GM10847 (cell line): Measurements from ENCODE around the gene CTNNB1.

ENCODE experiments used
- POLR2A ChIP-seq: IDR thresholded peaks from 2 replicates; pipeline ENCODE4 v1.6.1; 2011; ENCODE audit not compliant: insufficient read length; ENCODE audit errors: extremely low read depth

CTNNB1 gene

GRCh38 chr3:41198950-41199865 lies at the start of gene CTNNB1:
Gene CTNNB1, plus strand, starts transcription at chr3:41199505. Its CDS starts 24,564 bp downstream, at chr3:41224069.
- peak; percentile 98 for TF ChIP-seq POLR2A

GRCh38 chr3:41155834-41156233 lies 43.5 kb upstream of the CTNNB1 start:
- TF ChIP-seq POLR2A = no peak

GRCh38 chr3:41158947-41159346 lies 40.4 kb upstream of the CTNNB1 start:
- TF ChIP-seq POLR2A = no peak

GRCh38 chr3:41159588-41160189 lies 39.6 kb upstream of the CTNNB1 start:
- no peak for TF ChIP-seq POLR2A

- TF ChIP-seq POLR2A = no peak
These were observed 36.8 kb upstream of the CTNNB1 start for GRCh38 chr3:41162541-41162940.

- no peak for TF ChIP-seq POLR2A
These were observed 36.3 kb upstream of the CTNNB1 start for GRCh38 chr3:41163006-41163405.

- no peak for TF ChIP-seq POLR2A
These were observed 35.9 kb upstream of the CTNNB1 start for GRCh38 chr3:41163421-41163820.

GRCh38 chr3:41164777-41165176 lies 34.5 kb upstream of the CTNNB1 start:
- no peak for TF ChIP-seq POLR2A

GRCh38 chr3:41167722-41168497 lies 31.4 kb upstream of the CTNNB1 start:
- no peak for TF ChIP-seq POLR2A

- TF ChIP-seq POLR2A = no peak
These were observed 30.3 kb upstream of the CTNNB1 start for GRCh38 chr3:41169023-41169422.

- TF ChIP-seq POLR2A = no peak
These were observed 25.1 kb upstream of the CTNNB1 start for GRCh38 chr3:41173926-41174885.

GRCh38 chr3:41175365-41175764 lies 23.9 kb upstream of the CTNNB1 start:
- TF ChIP-seq POLR2A = no peak

- no peak for TF ChIP-seq POLR2A
These were observed 22.7 kb upstream of the CTNNB1 start for GRCh38 chr3:41176596-41176995.

- TF ChIP-seq POLR2A = no peak
These were observed 20.7 kb upstream of the CTNNB1 start for GRCh38 chr3:41178576-41178975.
